ENCODE measurements around the gene INPP5K.

INPP5K gene

GRCh38 chr17:1491443-1492248 is 24.8 kb downstream of the INPP5K start:
- H2BK15ac ChIP-seq (ENCODE audit: low read length): no peak overlapping the region
- H3K4me3 ChIP-seq (ENCODE audit: low read length in 2 of 2): peak overlapping the region; percentile 82 to 87
- H3K4ac ChIP-seq (ENCODE audit: low read length): peak overlapping the region; percentile 96
- peak overlapping the region; percentile 93 for H2AFZ ChIP-seq (ENCODE audit: low read length)
- H2BK120ac ChIP-seq (ENCODE audit: low read depth, low read length): peak overlapping the region; percentile 84
- H2AK5ac ChIP-seq (ENCODE audit: low read depth, low read length): peak overlapping the region; percentile 95
- H3K4me1 ChIP-seq (ENCODE audit: control insufficient read depth in 2 of 2, insufficient read depth in 1 of 2, low read depth in 1 of 2, low read length in 2 of 2): peaks cover 25 to 26% of the 10 kb centered on the region in 2 donors
- no peak for DNase-seq (ENCODE audit: low spot score)
- peaks cover 0 to 4% of the 10 kb centered on the region in 2 donors for H3K9me3 ChIP-seq (replicated peaks in 1 of 2; ENCODE audit: control insufficient read depth in 2 of 2, insufficient read depth in 1 of 2, low read depth in 1 of 2, low read length in 2 of 2)
- peak overlapping the region; percentile 83 for H2BK5ac ChIP-seq (ENCODE audit: low read length)
- no peak overlapping the region for H4K8ac ChIP-seq (ENCODE audit: low read depth, low read length)
- no CpG with 5 or more reads among the region's 94 CpGs for WGBS, 2 donors (ENCODE audit: extremely low coverage in 2 of 2, insufficient read length in 2 of 2, insufficient replicate concordance in 1 of 2)
- H3K18ac ChIP-seq (ENCODE audit: low read length): peak overlapping the region; percentile 95
- H3K14ac ChIP-seq (ENCODE audit: low read length): peak overlapping the region; percentile 83
- H2BK12ac ChIP-seq (ENCODE audit: low read length): no peak overlapping the region
- peaks cover 2 to 8% of the 10 kb centered on the region in 2 donors for H3K36me3 ChIP-seq (replicated peaks in 1 of 2; ENCODE audit: control insufficient read depth in 2 of 2, insufficient read depth in 2 of 2, low read length in 2 of 2)
- no peak overlapping the region for H3K27ac ChIP-seq (replicated peaks; ENCODE audit: low read length)
- H3K27me3 ChIP-seq (ENCODE audit: control insufficient read depth in 3 of 3, insufficient read depth in 3 of 3, low read depth in 1 of 3, low read length in 3 of 3): no peaks in the 10 kb centered on the region
- H3K4me2 ChIP-seq (ENCODE audit: insufficient read depth, low read length, poor library complexity, severe bottlenecking): peak overlapping the region; percentile 93
- peak overlapping the region; percentile 89 for H3K9ac ChIP-seq (ENCODE audit: low read depth, low read length, poor library complexity)
- peaks cover 1% of the 10 kb centered on the region for H3K79me1 ChIP-seq (ENCODE audit: low read depth, low read length)
- H4K91ac ChIP-seq (ENCODE audit: low read depth, low read length, poor library complexity): no peak overlapping the region
- peak overlapping the region; percentile 16 for H3K23ac ChIP-seq (ENCODE audit: low read depth, low read length, poor library complexity)

GRCh38 chr17:1490643-1491442 is 25.6 kb downstream of the INPP5K start:
- no CpG with 5 or more reads among the region's 52 CpGs for WGBS, 2 donors (ENCODE audit: extremely low coverage in 2 of 2, insufficient read length in 2 of 2, insufficient replicate concordance in 1 of 2)
- H3K23ac ChIP-seq (ENCODE audit: low read depth, low read length, poor library complexity): peak overlapping the region; percentile 16
- no peak for DNase-seq (ENCODE audit: low spot score)
- no peak overlapping the region for H4K8ac ChIP-seq (ENCODE audit: low read depth, low read length)
- peak overlapping the region; percentile 5 for H3K14ac ChIP-seq (ENCODE audit: low read length)
- H3K27ac ChIP-seq (replicated peaks; ENCODE audit: low read length): no peak overlapping the region
- H2BK120ac ChIP-seq (ENCODE audit: low read depth, low read length): peak overlapping the region; percentile 84
- peaks cover 25 to 26% of the 10 kb centered on the region in 2 donors for H3K4me1 ChIP-seq (ENCODE audit: control insufficient read depth in 2 of 2, insufficient read depth in 1 of 2, low read depth in 1 of 2, low read length in 2 of 2)
- H3K4ac ChIP-seq (ENCODE audit: low read length): no peak overlapping the region
- H2AFZ ChIP-seq (ENCODE audit: low read length): peak overlapping the region; percentile 93
- H2BK15ac ChIP-seq (ENCODE audit: low read length): peak overlapping the region; percentile 47
- peak overlapping the region; percentile 83 for H2BK5ac ChIP-seq (ENCODE audit: low read length)
- peaks cover 2 to 4% of the 10 kb centered on the region in 2 donors for H3K36me3 ChIP-seq (replicated peaks in 1 of 2; ENCODE audit: control insufficient read depth in 2 of 2, insufficient read depth in 2 of 2, low read length in 2 of 2)
- no peak overlapping the region for H2BK12ac ChIP-seq (ENCODE audit: low read length)
- peak overlapping the region; percentile 93 for H3K4me2 ChIP-seq (ENCODE audit: insufficient read depth, low read length, poor library complexity, severe bottlenecking)
- peak overlapping the region; percentile 86 for H3K18ac ChIP-seq (ENCODE audit: low read length)
- H2AK5ac ChIP-seq (ENCODE audit: low read depth, low read length): peak overlapping the region; percentile 66
- no peaks in the 10 kb centered on the region for H3K27me3 ChIP-seq (ENCODE audit: control insufficient read depth in 3 of 3, insufficient read depth in 3 of 3, low read depth in 1 of 3, low read length in 3 of 3)
- peaks cover 1% of the 10 kb centered on the region for H3K79me1 ChIP-seq (ENCODE audit: low read depth, low read length)
- H4K91ac ChIP-seq (ENCODE audit: low read depth, low read length, poor library complexity): no peak overlapping the region
- H3K9ac ChIP-seq (ENCODE audit: low read depth, low read length, poor library complexity): peak overlapping the region; percentile 89
- peaks cover 0 to 5% of the 10 kb centered on the region in 2 donors for H3K9me3 ChIP-seq (replicated peaks in 1 of 2; ENCODE audit: control insufficient read depth in 2 of 2, insufficient read depth in 1 of 2, low read depth in 1 of 2, low read length in 2 of 2)
- peak overlapping the region; percentile 82 to 87 for H3K4me3 ChIP-seq (ENCODE audit: low read length in 2 of 2)

DNA sequence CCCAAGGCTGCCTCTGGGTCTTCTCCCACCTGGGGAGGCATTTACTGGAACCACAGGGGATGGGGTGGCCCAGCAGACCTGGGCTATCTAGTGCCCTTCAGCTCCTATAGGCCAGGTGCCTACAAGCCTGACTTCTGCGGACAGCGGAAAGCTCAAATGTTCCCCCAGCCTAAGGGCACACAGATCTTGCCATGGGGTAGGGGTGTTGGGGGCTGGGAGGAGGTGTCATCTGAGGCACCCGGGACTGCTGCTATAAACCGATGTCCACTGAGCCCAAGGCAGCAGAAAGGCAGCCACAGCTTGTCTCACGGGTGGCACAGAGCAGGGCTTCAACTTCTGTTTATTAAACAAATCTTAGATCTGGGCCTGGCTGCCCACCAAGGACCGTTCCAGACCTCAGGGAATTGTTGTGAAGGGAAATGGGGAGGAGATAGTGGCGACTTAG is 27.6 kb downstream of the INPP5K start:
- no peak for DNase-seq (ENCODE audit: low spot score)
- Histone ChIP-seq H3K18ac (ENCODE audit: low read length) (peak overlapping the region; percentile 36), H2BK15ac (ENCODE audit: low read length) (no peak overlapping the region), H4K8ac (ENCODE audit: low read depth, low read length) (no peak overlapping the region), H3K27me3 (ENCODE audit: control insufficient read depth in 3 of 3, insufficient read depth in 3 of 3, low read depth in 1 of 3, low read length in 3 of 3) (no peaks in the 10 kb centered on the region), H3K4me2 (ENCODE audit: insufficient read depth, low read length, poor library complexity, severe bottlenecking) (peak overlapping the region; percentile 66), H3K4me1 (ENCODE audit: control insufficient read depth in 2 of 2, insufficient read depth in 1 of 2, low read depth in 1 of 2, low read length in 2 of 2) (peaks cover 27 to 32% of the 10 kb centered on the region in 2 donors), H2BK120ac (ENCODE audit: low read depth, low read length) (peak overlapping the region; percentile 48), H3K9ac (ENCODE audit: low read depth, low read length, poor library complexity) (no peak overlapping the region), H3K14ac (ENCODE audit: low read length) (no peak overlapping the region), H3K9me3 (replicated peaks in 1 of 2; ENCODE audit: control insufficient read depth in 2 of 2, insufficient read depth in 1 of 2, low read depth in 1 of 2, low read length in 2 of 2) (peaks cover 0 to 5% of the 10 kb centered on the region in 2 donors), H3K4me3 (ENCODE audit: low read length in 2 of 2) (peak overlapping the region in 1 of 2 donors; percentile 41), H2BK5ac (ENCODE audit: low read length) (no peak overlapping the region), H3K36me3 (replicated peaks in 1 of 2; ENCODE audit: control insufficient read depth in 2 of 2, insufficient read depth in 2 of 2, low read length in 2 of 2) (peaks cover 2% of the 10 kb centered on the region in 2 donors), H2AFZ (ENCODE audit: low read length) (no peak overlapping the region), H4K91ac (ENCODE audit: low read depth, low read length, poor library complexity) (no peak overlapping the region), H3K27ac (replicated peaks; ENCODE audit: low read length) (peak overlapping the region; percentile 77), H2AK5ac (ENCODE audit: low read depth, low read length) (peak overlapping the region; percentile 22), H3K79me1 (ENCODE audit: low read depth, low read length) (peaks cover 6% of the 10 kb centered on the region), H3K23ac (ENCODE audit: low read depth, low read length, poor library complexity) (no peak overlapping the region), H2BK12ac (ENCODE audit: low read length) (no peak overlapping the region), H3K4ac (ENCODE audit: low read length) (no peak overlapping the region)
- WGBS, 2 donors (ENCODE audit: extremely low coverage in 2 of 2, insufficient read length in 2 of 2, insufficient replicate concordance in 1 of 2): no CpG with 5 or more reads among the region's 7 CpGs
